Measurements from ENCODE around the gene ARHGEF1. TPM values are rescaled to one million over a fixed set of nuclear protein-coding genes. Genes with fewer than 3 reads are reported as not detected.
A peak's percentile ranks its signal among the peaks of the same experiment; 100 is the strongest.

Gene ARHGEF1
- total and polyA plus RNA-seq, 9 donors = 17.2 to 54.5 (median 47.3) TPM

DNA sequence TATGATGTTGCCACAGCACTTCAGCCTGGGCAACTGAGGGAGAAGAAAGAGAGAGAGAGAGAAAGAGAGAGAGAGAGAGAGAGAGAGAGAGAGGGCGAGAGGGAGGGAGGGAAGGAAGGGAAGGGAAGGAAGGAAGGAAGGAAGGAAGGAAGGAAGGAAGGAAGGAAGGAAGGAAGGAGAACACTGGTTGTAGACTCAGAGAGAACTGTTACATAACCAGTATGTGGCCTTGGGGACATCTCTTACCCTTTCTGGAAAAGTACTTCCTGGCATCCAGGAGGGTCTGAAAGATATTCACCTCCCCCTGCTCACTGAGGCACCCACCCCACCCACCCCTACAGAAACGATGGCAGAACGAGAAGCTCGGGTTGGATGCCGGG lies 2.7 kb upstream of the ARHGEF1 start:
- no peak for DNase-seq
- Histone ChIP-seq H3K4me1 (ENCODE audit: control insufficient read depth, insufficient read depth, low read length) (peaks cover 20% of the 10 kb centered on the region), H3K27me3 (ENCODE audit: control insufficient read depth, insufficient read depth, low read length) (peaks cover 4% of the 10 kb centered on the region), H3K9me3 (replicated peaks; ENCODE audit: control insufficient read depth, low read depth, low read length) (no peaks in the 10 kb centered on the region), H3K36me3 (ENCODE audit: control insufficient read depth, insufficient read depth, low read length) (no peaks in the 10 kb centered on the region), H3K4me3 (ENCODE audit: low read length) (no peak overlapping the region), H3K27ac (ENCODE audit: low read length) (no peak overlapping the region)
- WGBS (ENCODE audit: insufficient coverage) = no CpG with 5 or more reads among the region's 5 CpGs

DNA sequence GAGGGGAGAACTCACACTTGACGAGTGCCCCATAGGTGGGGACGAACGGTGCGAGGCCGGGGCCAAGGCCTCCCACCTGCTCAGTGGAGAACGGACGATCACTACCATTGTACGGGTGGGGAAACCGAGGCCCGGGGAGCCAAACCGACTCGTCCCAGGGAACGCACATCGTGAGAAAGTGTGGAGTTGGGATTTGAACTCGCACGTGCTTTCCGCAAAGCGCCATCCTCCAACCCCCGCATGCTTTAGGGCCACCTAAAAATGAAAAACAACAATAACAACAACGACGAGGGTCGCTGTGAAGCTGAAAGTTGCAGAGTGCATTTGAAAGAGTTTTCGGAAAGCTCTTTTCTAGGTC lies 458 bp downstream of the ARHGEF1 start:
- Histone ChIP-seq H3K27me3 (ENCODE audit: control insufficient read depth, insufficient read depth, low read length) (peaks cover 2% of the 10 kb centered on the region), H3K4me1 (ENCODE audit: control insufficient read depth, insufficient read depth, low read length) (peaks cover 29% of the 10 kb centered on the region), H3K9me3 (replicated peaks; ENCODE audit: control insufficient read depth, low read depth, low read length) (no peaks in the 10 kb centered on the region), H3K27ac (ENCODE audit: low read length) (peak overlapping the region; percentile 81), H3K4me3 (ENCODE audit: low read length) (peak overlapping the region; percentile 81), H3K36me3 (ENCODE audit: control insufficient read depth, insufficient read depth, low read length) (peaks cover 5% of the 10 kb centered on the region)
- DNase-seq = no peak
- WGBS (ENCODE audit: insufficient coverage) = under 1% methylated on average over 19 of the region's 23 CpGs

DNA sequence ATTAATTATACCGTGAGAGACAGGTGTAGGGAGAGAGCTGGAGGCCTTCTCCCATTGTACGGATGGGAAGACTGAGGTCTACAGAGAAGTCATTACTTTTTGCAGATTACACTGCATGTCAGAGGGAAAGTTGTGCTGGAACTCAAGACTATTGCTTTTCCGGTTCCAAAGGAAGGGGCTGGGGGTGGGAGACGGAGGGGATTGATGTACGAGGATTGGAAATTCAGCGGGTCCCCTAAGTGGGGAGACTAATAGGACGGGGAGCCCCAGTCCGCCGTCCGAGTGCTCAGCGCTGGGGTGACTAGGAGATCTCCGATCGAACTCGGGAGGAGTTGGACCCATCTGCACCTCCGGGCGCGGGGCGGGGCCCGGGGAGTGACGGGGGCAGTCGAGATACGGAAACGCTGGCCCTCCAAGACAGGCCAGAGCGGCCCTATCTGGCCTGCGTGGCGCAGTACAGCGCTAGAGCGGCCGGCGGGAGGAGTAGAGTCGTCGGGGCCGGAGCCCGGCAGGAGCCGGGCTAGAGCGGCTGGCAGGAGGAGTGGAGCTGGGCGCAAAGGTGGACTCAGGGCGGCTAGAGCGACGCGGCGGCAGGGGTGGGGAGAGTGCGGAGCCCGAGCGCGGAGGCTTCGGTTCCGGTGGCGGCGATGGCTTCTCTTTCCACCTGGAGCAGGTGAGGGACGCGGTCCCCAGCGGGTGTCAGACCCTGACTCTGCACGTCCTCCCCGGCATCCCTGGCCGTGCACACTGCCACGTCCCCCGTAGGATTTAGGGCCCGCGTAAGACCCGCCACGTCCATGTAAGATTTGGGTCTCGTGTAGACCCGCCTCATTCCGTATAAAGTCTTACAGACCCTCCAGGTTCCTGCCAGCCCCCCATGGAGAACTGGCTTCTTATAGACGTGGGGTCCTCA lies 1.1 kb downstream of the ARHGEF1 start:
- under 1% methylated on average over 66 of the region's 66 CpGs for WGBS (ENCODE audit: insufficient coverage)
- Histone ChIP-seq H3K36me3 (ENCODE audit: control insufficient read depth, insufficient read depth, low read length) (peaks cover 10% of the 10 kb centered on the region), H3K27ac (ENCODE audit: low read length) (peak overlapping the region; percentile 81), H3K27me3 (ENCODE audit: control insufficient read depth, insufficient read depth, low read length) (peaks cover under 1% of the 10 kb centered on the region), H3K4me1 (ENCODE audit: control insufficient read depth, insufficient read depth, low read length) (peaks cover 29% of the 10 kb centered on the region), H3K9me3 (replicated peaks; ENCODE audit: control insufficient read depth, low read depth, low read length) (no peaks in the 10 kb centered on the region), H3K4me3 (ENCODE audit: low read length) (peak overlapping the region; percentile 81)
- peak; percentile 98 for DNase-seq

DNA sequence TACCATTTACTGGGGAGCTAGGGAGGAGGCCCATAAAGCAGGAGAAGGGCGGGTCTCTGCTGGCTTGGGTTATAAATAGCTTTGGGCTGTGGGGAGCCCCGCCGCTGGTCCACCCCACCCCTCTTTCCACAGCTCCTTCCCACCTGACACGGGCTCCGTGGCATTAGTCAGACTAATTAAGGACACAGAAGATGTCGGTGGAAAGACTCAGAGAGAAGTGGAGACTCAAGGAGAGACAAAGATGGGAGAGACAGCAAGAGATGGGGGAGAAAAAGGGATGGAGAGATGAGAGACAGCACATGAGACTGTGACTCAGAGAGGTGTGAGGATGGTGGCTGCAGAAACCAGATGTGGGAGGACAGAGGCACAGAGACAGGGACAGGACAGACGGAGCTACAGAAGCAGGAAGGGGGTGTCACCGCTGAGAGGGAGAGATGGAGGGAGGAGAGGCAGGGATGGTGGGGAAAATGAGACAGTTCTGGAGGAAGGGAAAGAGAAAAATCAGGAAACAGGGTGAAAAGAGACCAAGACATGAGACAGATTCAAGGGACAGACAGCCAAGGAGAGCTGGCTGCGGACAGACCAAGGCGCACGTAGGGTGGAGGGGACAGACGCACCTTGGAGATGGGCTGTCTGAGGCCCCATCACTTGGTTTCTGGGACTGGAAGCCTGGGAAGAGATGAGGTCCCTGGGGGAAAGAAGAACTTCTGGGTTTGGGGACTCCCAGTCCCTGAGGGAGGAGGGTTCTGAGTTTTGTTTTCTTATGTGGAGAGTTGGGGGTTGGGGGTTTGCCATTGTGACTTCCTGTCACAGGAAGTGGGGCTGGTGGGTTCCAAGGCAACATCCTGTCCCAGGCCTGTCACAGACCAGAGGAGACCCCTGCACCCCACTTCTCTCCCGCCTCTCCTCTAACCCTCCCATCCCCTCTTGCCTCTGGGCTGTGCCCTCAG lies 4.1 kb downstream of the ARHGEF1 start:
- Histone ChIP-seq H3K4me3 (ENCODE audit: low read length) (peak overlapping the region; percentile 3), H3K4me1 (ENCODE audit: control insufficient read depth, insufficient read depth, low read length) (peaks cover 29% of the 10 kb centered on the region), H3K27me3 (ENCODE audit: control insufficient read depth, insufficient read depth, low read length) (no peaks in the 10 kb centered on the region), H3K36me3 (ENCODE audit: control insufficient read depth, insufficient read depth, low read length) (peaks cover 19% of the 10 kb centered on the region), H3K9me3 (replicated peaks; ENCODE audit: control insufficient read depth, low read depth, low read length) (no peaks in the 10 kb centered on the region), H3K27ac (ENCODE audit: low read length) (no peak overlapping the region)
- DNase-seq = no peak
- 64% methylated on average over 8 of the region's 13 CpGs for WGBS (ENCODE audit: insufficient coverage)

DNA sequence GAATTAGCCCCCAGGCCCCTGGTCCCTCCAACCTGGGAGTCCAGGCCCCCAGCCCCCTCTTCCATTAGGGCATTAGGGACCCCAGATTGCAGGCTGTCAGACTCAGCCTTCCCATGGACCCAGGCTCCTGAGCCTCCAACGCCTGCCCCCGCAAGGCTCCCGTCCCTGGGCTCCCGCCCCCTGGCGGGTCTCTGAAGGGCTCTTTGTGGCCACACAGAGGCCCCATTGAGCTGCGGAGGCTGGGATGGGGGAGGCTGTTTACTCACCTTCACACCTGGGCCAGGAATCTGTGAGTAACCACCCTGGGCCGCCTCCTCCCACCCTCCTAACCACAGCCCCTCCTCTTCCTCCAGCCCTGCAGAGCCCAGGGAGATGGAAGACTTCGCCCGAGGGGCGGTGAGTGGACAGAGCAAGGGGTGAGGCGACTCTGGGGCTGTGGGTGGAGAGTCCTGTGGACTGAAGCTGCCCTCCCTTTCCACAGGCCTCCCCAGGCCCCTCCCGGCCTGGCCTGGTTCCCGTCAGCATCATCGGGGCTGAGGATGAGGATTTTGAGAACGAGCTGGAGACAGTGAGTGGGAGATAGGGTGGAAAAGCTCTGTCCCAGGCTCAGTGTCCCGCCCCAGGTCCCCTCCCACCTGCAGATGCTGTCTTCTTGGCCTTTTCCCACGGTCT lies 4.9 kb downstream of the ARHGEF1 start:
- no peak for DNase-seq
- Histone ChIP-seq H3K27ac (ENCODE audit: low read length) (no peak overlapping the region), H3K27me3 (ENCODE audit: control insufficient read depth, insufficient read depth, low read length) (no peaks in the 10 kb centered on the region), H3K4me1 (ENCODE audit: control insufficient read depth, insufficient read depth, low read length) (peaks cover 26% of the 10 kb centered on the region), H3K9me3 (replicated peaks; ENCODE audit: control insufficient read depth, low read depth, low read length) (no peaks in the 10 kb centered on the region), H3K36me3 (ENCODE audit: control insufficient read depth, insufficient read depth, low read length) (peaks cover 27% of the 10 kb centered on the region), H3K4me3 (ENCODE audit: low read length) (no peak overlapping the region)
- 14% methylated on average over 1 of the region's 17 CpGs for WGBS (ENCODE audit: insufficient coverage)

DNA sequence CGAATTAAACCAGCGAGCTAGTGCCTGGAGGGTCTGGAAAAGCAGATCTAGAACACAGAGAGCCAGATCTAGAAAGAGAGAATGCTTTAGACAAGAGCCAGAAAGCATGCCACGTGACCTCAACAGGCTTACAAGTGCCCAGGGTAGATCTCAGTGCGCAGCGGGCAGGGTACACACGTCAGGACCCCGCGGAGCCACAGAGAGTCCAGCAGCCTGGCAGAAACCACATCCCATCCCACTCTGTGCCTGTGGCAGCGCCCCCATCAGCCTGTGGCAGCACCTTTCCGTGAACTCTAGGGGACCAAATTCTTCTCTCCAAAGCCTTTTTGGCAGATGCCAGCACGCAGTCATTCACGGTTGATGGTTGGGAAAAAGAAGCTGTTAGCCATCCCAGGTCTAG lies 5.9 kb downstream of the ARHGEF1 start:
- Histone ChIP-seq H3K4me1 (ENCODE audit: control insufficient read depth, insufficient read depth, low read length) (peaks cover 20% of the 10 kb centered on the region), H3K27me3 (ENCODE audit: control insufficient read depth, insufficient read depth, low read length) (no peaks in the 10 kb centered on the region), H3K36me3 (ENCODE audit: control insufficient read depth, insufficient read depth, low read length) (peaks cover 30% of the 10 kb centered on the region), H3K27ac (ENCODE audit: low read length) (no peak overlapping the region), H3K4me3 (ENCODE audit: low read length) (no peak overlapping the region), H3K9me3 (replicated peaks; ENCODE audit: control insufficient read depth, low read depth, low read length) (no peaks in the 10 kb centered on the region)
- no peak for DNase-seq
- 87% methylated on average over 10 of the region's 12 CpGs for WGBS (ENCODE audit: insufficient coverage)

DNA sequence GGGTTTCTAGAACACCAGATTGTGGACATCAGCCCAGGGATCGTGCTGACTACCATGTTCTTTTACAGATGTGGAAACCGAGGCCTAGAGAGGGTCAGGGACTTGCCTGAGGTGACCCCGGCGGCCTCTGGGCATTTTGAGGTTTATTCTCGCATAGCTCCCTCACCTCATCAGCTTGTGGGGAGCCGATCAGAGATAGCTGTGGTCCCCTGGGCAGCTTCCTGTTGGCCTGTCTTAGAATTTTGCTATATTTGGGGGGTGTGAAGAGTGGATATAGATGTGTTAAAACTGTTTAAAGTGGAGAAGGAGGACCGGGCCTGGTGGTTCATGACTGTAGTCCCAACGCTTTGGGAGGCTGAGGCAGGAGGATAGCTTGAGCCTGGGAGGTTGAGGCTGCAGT lies 6.9 kb downstream of the ARHGEF1 start:
- Histone ChIP-seq H3K4me3 (ENCODE audit: low read length) (no peak overlapping the region), H3K9me3 (replicated peaks; ENCODE audit: control insufficient read depth, low read depth, low read length) (no peaks in the 10 kb centered on the region), H3K36me3 (ENCODE audit: control insufficient read depth, insufficient read depth, low read length) (peaks cover 39% of the 10 kb centered on the region), H3K27ac (ENCODE audit: low read length) (no peak overlapping the region), H3K4me1 (ENCODE audit: control insufficient read depth, insufficient read depth, low read length) (peaks cover 15% of the 10 kb centered on the region), H3K27me3 (ENCODE audit: control insufficient read depth, insufficient read depth, low read length) (no peaks in the 10 kb centered on the region)
- 97% methylated on average over 6 of the region's 8 CpGs for WGBS (ENCODE audit: insufficient coverage)
- DNase-seq = no peak

DNA sequence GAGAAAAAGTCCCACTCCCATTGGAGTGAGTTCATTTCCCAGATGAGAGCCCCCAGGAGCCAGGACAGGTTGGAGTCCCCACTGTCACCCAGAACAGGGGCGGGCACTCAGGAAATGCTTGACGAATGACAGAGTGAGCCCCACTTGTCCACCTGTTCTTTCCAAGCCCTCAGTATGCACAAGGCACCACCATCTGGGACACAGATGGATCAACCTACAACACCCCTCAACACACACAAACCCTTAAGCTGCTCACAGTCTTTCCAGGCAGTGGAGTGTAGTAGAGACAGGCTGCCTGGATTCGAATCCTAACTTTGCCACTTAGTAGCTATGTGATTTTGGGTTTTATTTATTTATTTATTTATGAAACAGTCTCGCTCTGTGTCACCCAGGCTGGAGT lies 8.0 kb downstream of the ARHGEF1 start:
- peaks cover 48% of the 10 kb centered on the region for H3K36me3 ChIP-seq (ENCODE audit: control insufficient read depth, insufficient read depth, low read length)
- H3K27me3 ChIP-seq (ENCODE audit: control insufficient read depth, insufficient read depth, low read length) = no peaks in the 10 kb centered on the region
- no peak overlapping the region for H3K4me3 ChIP-seq (ENCODE audit: low read length)
- 59% methylated on average over 2 of the region's 4 CpGs for WGBS (ENCODE audit: insufficient coverage)
- no peaks in the 10 kb centered on the region for H3K9me3 ChIP-seq (replicated peaks; ENCODE audit: control insufficient read depth, low read depth, low read length)
- no peak overlapping the region for H3K27ac ChIP-seq (ENCODE audit: low read length)
- peaks cover 12% of the 10 kb centered on the region for H3K4me1 ChIP-seq (ENCODE audit: control insufficient read depth, insufficient read depth, low read length)
- DNase-seq = no peak

DNA sequence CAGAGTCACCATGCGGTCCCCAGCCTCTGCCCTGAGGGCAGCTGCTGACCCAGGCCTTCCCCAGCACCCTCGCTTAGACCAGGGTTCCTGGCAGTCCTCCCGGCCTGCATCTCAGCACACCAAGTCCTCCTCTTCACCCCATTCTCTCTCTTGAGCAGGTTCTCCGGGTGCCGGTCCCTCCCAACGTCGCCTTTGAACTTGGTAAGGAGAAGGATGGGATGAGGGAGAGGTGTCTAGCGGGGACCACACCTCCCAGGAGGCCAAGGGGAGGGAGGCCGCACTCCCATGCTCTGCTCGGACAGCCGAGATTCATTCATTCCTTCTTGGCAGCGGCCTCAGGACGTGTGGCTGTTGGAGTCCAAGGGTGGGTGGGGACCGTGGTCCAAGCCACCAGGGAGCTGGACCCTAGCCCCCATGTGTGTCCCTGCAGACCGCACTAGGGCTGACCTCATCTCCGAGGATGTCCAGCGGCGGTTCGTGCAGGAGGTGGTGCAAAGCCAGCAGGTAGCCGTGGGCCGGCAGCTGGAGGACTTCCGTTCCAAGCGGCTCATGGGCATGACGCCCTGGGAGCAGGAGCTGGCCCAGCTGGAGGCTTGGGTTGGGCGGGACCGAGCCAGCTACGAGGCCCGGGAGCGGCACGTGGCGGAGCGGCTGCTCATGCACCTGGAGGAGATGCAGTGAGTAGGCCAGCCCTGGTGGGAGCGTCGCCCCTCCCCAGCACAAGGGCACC lies 9.4 kb downstream of the ARHGEF1 start:
- no peak for DNase-seq
- Histone ChIP-seq H3K27me3 (ENCODE audit: control insufficient read depth, insufficient read depth, low read length) (no peaks in the 10 kb centered on the region), H3K4me1 (ENCODE audit: control insufficient read depth, insufficient read depth, low read length) (peaks cover 5% of the 10 kb centered on the region), H3K27ac (ENCODE audit: low read length) (no peak overlapping the region), H3K4me3 (ENCODE audit: low read length) (no peak overlapping the region), H3K9me3 (replicated peaks; ENCODE audit: control insufficient read depth, low read depth, low read length) (no peaks in the 10 kb centered on the region), H3K36me3 (ENCODE audit: control insufficient read depth, insufficient read depth, low read length) (peaks cover 50% of the 10 kb centered on the region)
- 84% methylated on average over 21 of the region's 34 CpGs for WGBS (ENCODE audit: insufficient coverage)

Data from muscle of leg (tissue), 11 donors.